ENCODE data around the gene RGSL1. TPM values are rescaled to one million over a fixed set of nuclear protein-coding genes. Genes with fewer than 3 reads are reported as not detected.
A peak's percentile ranks its signal among the peaks of the same experiment; 100 is the strongest.

Gene RGSL1
- total RNA-seq, 1 experiment from 2014 or later: not detected

DNA sequence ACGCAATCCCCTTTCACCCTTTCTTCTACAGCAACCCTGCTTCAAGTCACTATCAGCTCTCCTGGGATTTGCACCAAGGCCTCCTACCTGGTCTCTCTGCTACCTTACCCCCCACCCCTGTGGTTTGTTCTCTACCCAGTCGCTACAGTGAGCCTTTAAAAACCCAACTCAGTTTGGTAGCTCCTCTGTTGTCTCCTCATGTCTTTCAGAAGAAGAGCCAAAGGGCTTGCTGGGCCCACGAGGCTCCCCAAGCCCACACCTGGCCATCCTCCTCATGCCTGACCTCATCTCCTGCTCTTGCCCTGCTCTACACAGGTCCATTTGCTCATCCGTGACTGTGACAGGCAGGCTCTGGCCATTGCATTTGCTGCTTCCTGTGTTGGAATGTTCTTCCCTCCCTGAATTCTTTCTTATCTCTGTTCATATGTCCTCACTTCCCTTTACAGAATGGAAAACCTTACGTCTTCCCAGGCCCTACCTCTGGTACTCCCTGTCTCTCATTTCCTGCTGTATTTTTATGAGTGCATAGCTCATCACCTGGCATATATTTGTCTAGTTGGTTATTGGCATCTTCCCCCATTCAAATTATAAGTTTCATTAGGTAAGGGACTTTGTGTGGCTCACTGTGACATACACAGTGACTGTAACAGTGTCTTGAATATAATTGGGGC is 150.9 kb downstream of the RGSL1 start:
- peak; percentile 2 for DNase-seq
- Histone ChIP-seq H3K36me3 (replicated peaks; ENCODE audit: control insufficient read depth, insufficient read depth, low read length) (peaks cover 14% of the 10 kb centered on the region), H3K4me3 (ENCODE audit: insufficient read depth, low read depth, low read length) (no peak overlapping the region), H3K27me3 (ENCODE audit: control insufficient read depth, insufficient read depth, low read length) (peaks cover 16% of the 10 kb centered on the region)

DNA sequence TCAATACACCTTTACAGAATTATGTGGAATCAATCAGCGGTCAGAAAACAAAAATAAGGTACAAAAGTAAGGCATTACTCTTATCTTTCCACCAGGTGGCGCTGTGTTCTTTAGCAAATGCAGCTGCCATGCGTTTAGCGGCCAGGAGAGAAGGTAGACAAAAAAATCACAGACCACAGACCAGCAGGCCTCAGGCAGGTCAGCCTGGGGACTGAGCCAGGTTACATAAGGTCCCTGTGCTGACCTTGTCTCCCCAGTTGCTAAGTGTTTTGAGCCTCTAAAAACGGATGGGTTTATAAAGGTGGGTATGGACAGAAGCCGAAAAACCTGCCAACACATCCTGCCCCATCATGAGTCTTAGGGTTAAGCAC is 151.5 kb downstream of the RGSL1 start:
- Histone ChIP-seq H3K36me3 (replicated peaks; ENCODE audit: control insufficient read depth, insufficient read depth, low read length) (peaks cover 14% of the 10 kb centered on the region), H3K4me3 (ENCODE audit: insufficient read depth, low read depth, low read length) (no peak overlapping the region), H3K27me3 (ENCODE audit: control insufficient read depth, insufficient read depth, low read length) (peaks cover 16% of the 10 kb centered on the region)
- DNase-seq: peak; percentile 84

DNA sequence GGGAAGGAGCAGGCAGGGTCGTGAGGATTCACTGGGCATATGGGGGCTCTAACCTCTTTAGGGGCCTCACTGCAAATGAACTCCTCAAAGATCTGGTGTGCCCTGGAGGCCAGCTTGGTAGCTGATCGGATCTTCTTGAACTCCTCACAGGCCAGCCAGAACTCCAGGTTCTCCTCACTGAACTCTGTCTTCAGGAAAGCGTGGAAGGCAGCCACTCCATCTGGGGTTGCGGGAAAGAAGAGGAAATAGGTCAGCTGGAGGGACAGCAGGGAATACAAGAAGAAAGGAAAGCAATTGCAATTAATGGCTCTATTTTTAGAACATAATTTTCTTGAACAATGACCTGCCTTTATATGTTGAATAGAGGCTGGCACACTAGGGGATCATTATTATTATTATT is 152.0 kb downstream of the RGSL1 start:
- no peak for DNase-seq
- no peak overlapping the region for H3K4me3 ChIP-seq (ENCODE audit: insufficient read depth, low read depth, low read length)
- peaks cover 16% of the 10 kb centered on the region for H3K27me3 ChIP-seq (ENCODE audit: control insufficient read depth, insufficient read depth, low read length)
- peaks cover 14% of the 10 kb centered on the region for H3K36me3 ChIP-seq (replicated peaks; ENCODE audit: control insufficient read depth, insufficient read depth, low read length)

DNA sequence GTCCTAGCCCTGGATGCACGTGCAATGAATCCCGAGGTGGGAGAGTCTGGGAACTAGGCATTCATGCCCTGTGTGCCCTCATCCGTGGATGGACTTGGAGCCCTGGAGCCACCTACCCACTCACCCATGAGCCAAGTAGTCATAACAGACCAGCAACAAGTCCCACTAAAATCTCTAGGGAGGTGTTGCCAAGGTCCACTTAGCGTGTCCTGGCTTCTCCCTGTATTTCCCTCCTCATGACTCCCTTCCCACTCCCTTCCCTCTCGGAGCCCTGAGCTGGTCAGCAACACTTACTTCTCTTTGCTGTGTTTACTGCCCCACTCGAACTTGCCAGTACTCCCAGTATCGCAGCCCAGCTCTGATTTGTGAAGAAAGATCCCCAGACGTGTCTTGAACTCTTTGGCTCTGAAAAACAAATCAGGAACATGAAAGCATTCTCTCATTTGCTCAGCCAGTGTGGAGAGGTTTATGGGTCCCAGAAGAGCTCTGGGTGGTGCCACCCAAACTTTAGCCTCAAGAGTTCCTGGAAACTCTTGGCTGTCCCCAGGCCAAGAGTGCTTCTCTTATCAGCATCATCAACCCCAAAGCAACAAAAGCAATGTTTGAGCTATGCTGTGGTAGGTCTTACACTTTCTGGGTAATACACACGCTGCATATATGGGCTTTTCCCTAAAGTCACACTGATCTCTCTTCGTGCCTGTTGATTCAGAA is 153.1 kb downstream of the RGSL1 start:
- DNase-seq: peak; percentile 11
- H3K36me3 ChIP-seq (replicated peaks; ENCODE audit: control insufficient read depth, insufficient read depth, low read length): peaks cover 14% of the 10 kb centered on the region
- peak overlapping the region; percentile 58 for H3K4me3 ChIP-seq (ENCODE audit: insufficient read depth, low read depth, low read length)
- peaks cover 16% of the 10 kb centered on the region for H3K27me3 ChIP-seq (ENCODE audit: control insufficient read depth, insufficient read depth, low read length)

DNA sequence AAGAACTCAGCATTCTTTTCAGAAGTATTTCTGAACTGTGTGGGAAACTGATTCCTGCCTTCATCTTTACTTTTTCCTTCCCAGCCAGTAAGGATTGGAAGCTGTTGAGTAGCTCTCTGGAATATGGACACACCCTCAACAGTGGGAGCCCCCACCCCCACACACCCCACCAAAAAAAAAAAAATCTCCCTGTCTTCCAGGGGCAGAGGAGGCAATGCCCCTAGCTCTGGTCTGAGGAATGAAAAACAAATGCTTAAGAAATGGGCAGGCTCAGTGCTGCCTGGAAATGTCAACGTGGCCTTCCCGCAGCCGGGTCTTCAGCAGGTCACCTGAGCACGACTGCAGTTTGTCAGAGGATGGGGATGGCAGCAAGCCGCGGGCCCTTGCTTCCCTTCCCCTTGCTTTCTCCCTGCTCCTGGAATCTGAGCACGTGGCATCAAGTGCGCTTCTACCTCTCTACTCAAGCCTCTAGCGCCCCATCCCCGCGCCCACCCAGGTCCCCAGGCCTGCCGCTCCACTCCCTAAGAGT is 153.8 kb downstream of the RGSL1 start:
- DNase-seq: no peak

DNA sequence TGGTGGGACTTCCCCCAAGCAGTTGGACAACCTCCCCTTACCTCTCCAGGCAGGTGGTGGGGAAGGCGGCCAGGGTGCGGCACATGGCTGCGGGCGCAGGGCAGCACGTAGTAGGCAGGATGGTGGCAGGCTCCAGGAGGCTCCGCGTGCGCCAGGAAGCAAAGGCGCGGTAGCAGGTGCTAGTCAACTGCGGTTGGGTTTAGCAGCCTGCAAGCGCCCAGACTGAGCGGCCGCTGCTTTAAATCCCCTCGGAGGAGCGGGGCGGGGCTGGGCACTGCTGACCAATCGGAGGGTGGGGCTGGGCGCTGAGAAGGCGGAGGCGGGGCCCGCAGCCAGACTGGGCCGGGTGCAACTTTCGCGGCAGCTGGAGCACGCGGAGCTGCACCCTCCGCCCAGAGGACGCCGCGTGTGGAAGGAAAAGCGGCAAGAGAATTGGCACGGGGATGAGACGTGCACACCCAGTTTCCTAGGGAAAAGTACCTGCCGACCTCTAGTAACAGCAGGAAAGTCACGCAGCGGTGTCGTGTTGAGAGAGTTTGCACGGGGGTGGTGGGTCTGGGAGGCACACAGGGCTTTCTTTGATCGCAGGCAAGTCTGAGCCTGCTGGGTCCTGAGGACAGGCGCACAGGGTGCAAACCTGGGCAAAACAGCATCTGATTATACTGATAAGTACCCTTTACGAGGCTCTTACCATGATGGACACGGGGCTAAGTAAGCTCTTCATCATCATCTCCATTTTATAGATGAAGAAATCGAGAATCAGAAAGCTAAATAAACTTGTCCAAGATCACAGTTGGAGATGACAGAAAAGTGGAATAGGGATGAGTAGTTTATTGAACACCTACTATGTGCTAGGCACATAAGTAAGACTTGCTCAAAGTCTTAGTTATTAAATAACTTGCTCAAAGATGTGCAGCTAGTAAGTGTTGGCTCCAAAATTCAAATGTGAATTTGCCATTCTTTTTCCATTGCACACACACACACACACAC is 154.5 kb downstream of the RGSL1 start, which contains the start of gene RGS16:
Gene RGS16, minus strand, starts transcription at position 215 of the 990 bp plus-strand sequence. Its CDS starts 130 bp downstream, at position 85.
- peak; percentile 98 for DNase-seq
- Histone ChIP-seq H3K4me3 (ENCODE audit: insufficient read depth, low read depth, low read length) (peak within 1 kb of the TSS; percentile 58), H3K27me3 (ENCODE audit: control insufficient read depth, insufficient read depth, low read length) (peaks cover 17% of the 10 kb centered on the region), H3K36me3 (replicated peaks; ENCODE audit: control insufficient read depth, insufficient read depth, low read length) (peaks cover 14% of the 10 kb centered on the region)

More for the DNA sequence above, 153.8 kb downstream of the RGSL1 start:
- Histone ChIP-seq H3K36me3 (replicated peaks; ENCODE audit: control insufficient read depth, insufficient read depth, low read length) (peaks cover 14% of the 10 kb centered on the region), H3K27me3 (ENCODE audit: control insufficient read depth, insufficient read depth, low read length) (peaks cover 16% of the 10 kb centered on the region), H3K4me3 (ENCODE audit: insufficient read depth, low read depth, low read length) (peak overlapping the region; percentile 58)

DNA sequence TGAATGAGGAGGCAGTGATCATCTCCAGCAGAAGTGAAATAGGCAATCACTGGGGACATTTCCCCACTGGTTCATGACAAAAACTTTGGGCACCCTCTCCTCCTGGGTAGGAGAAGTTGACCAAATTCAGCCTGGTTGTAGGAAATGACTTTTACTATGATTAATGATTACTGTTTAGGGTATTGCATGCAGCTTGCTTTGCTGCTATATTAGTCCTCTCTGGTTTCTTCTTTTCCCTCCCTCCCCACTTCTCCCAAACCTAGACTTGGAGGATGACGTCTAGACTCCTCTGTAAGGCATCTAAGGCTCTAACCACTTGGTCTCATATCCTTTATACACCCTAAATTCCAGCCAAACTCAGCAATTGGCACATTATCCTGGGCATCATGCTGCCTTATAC is 157.6 kb downstream of the RGSL1 start:
- DNase-seq: no peak
- Histone ChIP-seq H3K36me3 (replicated peaks; ENCODE audit: control insufficient read depth, insufficient read depth, low read length) (peaks cover 2% of the 10 kb centered on the region; the same call in 1 of the 2 replicates), H3K4me3 (ENCODE audit: insufficient read depth, low read depth, low read length) (no peak overlapping the region), H3K27me3 (ENCODE audit: control insufficient read depth, insufficient read depth, low read length) (peaks cover 31% of the 10 kb centered on the region)

DNA sequence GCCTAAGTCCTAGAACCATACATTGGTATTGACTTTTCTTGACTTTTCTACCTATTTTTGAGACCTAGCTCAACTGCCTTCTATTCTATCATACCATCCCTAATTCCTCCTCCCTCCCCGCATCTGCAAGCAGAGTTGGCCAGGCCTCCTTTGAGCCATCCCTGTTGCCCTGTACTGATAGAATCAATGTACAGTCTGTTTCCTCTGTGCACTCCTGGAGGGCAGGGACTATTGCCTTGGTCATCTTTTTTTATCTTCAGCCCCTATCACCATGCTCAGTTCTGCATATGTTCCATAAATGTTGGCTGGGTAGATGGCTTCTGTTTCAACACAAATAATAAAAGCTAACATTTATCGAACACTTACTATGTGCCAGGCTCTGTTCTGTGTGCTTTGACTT is 158.3 kb downstream of the RGSL1 start:
- Histone ChIP-seq H3K36me3 (replicated peaks; ENCODE audit: control insufficient read depth, insufficient read depth, low read length) (no peaks in the 10 kb centered on the region), H3K4me3 (ENCODE audit: insufficient read depth, low read depth, low read length) (no peak overlapping the region), H3K27me3 (ENCODE audit: control insufficient read depth, insufficient read depth, low read length) (peaks cover 35% of the 10 kb centered on the region)
- DNase-seq: no peak

DNA sequence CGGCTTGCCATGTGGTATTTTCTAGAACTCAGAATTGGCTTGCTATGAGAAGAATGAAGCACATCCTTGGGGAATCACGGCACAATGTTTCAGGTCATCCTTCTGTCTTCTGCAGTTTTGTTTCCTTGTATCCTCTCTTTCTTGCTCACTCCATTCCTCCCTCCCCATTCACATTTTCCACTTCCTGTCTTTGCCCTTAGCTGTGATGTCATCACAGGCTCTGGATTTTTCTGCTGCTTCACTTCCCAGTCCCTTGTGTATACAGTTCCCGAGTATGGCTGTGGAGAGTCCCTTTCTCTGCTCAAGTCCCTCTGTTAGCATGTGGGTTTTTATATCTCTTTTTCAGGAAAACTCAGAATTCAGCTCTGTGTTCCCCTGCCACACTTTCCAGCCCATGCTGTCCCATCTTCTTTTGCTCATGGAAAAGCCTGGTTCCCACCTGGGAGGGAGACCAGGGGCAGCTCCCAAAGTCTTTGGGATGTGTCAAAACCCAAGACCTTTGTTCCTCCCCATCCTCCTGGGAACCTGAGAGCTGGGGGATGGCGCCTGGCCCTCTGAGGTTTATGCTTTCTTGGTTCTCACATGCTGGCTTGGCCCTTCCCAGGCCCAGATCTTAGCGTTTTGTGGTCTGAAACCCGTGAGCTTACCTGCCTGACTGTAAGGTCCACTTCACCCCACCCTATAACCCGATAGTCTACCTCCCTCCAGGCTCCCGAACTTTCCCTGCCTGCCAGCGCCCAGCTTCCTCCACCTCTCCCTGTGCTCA is 159.1 kb downstream of the RGSL1 start:
- peaks cover 37% of the 10 kb centered on the region for H3K27me3 ChIP-seq (ENCODE audit: control insufficient read depth, insufficient read depth, low read length)
- DNase-seq: no peak
- no peaks in the 10 kb centered on the region for H3K36me3 ChIP-seq (replicated peaks; ENCODE audit: control insufficient read depth, insufficient read depth, low read length)
- H3K4me3 ChIP-seq (ENCODE audit: insufficient read depth, low read depth, low read length): no peak overlapping the region

Other genes starting within 250 kb of the RGSL1 start
- gene GLUL, start 58.4 kb upstream of the RGSL1 start, total RNA-seq (2014; rRNA removed; shearing (Covaris generic)): 381 and 422 TPM in 2 replicates
- gene TEDDM1, start 49.5 kb upstream of the RGSL1 start, total RNA-seq (2014; rRNA removed; shearing (Covaris generic)): not detected in 2 replicates
- 0.85 and 1.2 TPM in 2 replicates for gene RNASEL, start 139.1 kb downstream of the RGSL1 start, total RNA-seq (2014; rRNA removed; shearing (Covaris generic))
- gene RGS16, start 154.2 kb downstream of the RGSL1 start, total RNA-seq (2014; rRNA removed; shearing (Covaris generic)): 22.0 and 29.1 TPM in 2 replicates
- 2.3 and 14.2 TPM in 2 replicates for gene RGS8, start 234.4 kb downstream of the RGSL1 start, total RNA-seq (2014; rRNA removed; shearing (Covaris generic))

Measured in H7 (cell line).